H1 (cell line): ENCODE results near the gene ROBO2. TPM values are rescaled to one million over a fixed set of nuclear protein-coding genes. Genes with fewer than 3 reads are reported as not detected.

ENCODE experiments used
- CTCF ChIA-PET: fragments of 300-600 bp; sonication (Branson Sonifier 250); formaldehyde crosslinking; loops from one replicate; lab custom pipeline; 2021; ENCODE audit not compliant: partially characterized antibody; lab: Charles Lee
- POLR2A ChIA-PET: fragments of 300-600 bp; sonication (Branson Sonifier 250); formaldehyde crosslinking; loops from one replicate; lab custom pipeline; 2021; ENCODE audit warnings: inconsistent platforms; ENCODE audit not compliant: partially characterized antibody; lab: Charles Lee
- DNase-seq, 2 experiments: peaks; one replicate each; pipeline versions ENCODE4 v3.0.0 to v3.0.0-alpha.2; 2010 to 2022; ENCODE audit warnings: low spot score in 2 of 2, low read depth in 1 of 2, mixed read lengths in 1 of 2
- FAIRE-seq: peaks from 2 replicates; lab custom pipeline; 2011; peaks lifted over from hg19 to GRCh38; lab: Jason Lieb, UNC
- H2AFZ ChIP-seq: 2 replicates; pipeline ENCODE4 v1.8.1; 2012; ENCODE audit warnings: low read length, inconsistent platforms
- H2AK5ac ChIP-seq: 2 replicates; pipeline ENCODE4 v1.6.1; 2013; ENCODE audit warnings: low read depth, low read length
- H2BK120ac ChIP-seq: replicated peaks from 2 replicates; pipeline ENCODE3; 2013; ENCODE audit warnings: low read depth, low read length, inconsistent platforms
- H2BK12ac ChIP-seq: 2 replicates; pipeline ENCODE4 v1.6.1; 2013; ENCODE audit warnings: low read depth, low read length
- H2BK15ac ChIP-seq: 2 replicates; pipeline ENCODE4 v1.6.1; 2013; ENCODE audit warnings: low read length
- H2BK20ac ChIP-seq: 2 replicates; pipeline ENCODE4 v1.6.1; 2013; ENCODE audit warnings: low read length
- H2BK5ac ChIP-seq: 2 replicates; pipeline ENCODE4 v1.6.1; 2013; ENCODE audit warnings: low read depth, low read length
- H3K14ac ChIP-seq: 2 replicates; pipeline ENCODE4 v1.6.1; 2013; ENCODE audit warnings: inconsistent platforms; ENCODE audit not compliant: insufficient read length
- H3K18ac ChIP-seq: 2 replicates; pipeline ENCODE4 v1.6.1; 2013; ENCODE audit warnings: low read length; ENCODE audit errors: extremely low read depth
- H3K23ac ChIP-seq: 2 replicates; pipeline ENCODE4 v1.6.1; 2013; ENCODE audit warnings: inconsistent platforms; ENCODE audit not compliant: insufficient read length
- H3K23me2 ChIP-seq: 2 replicates; pipeline ENCODE4 v1.6.1; 2013; ENCODE audit warnings: low read depth, low read length
- H3K27ac ChIP-seq: 2 replicates; pipeline ENCODE4 v1.6.1; 2011; ENCODE audit warnings: low read depth, low read length, inconsistent platforms
- H3K27me3 ChIP-seq, 4 experiments: replicated peaks in 1 of 4; 1 replicate in 1 of 4; 2 replicates in 3 of 4; pipeline versions ENCODE4 v1.6.1 to v1.8.1; 2011 to 2013; ENCODE audit warnings: low read length in 3 of 4, mild to moderate bottlenecking in 3 of 4, inconsistent platforms in 2 of 4, mixed read lengths in 2 of 4, moderate library complexity in 1 of 4; ENCODE audit not compliant: control insufficient read depth in 3 of 4, insufficient read depth in 3 of 4; ENCODE audit errors: extremely low read depth in 1 of 4
- H3K36me3 ChIP-seq, 4 experiments: 2 replicates each; pipeline versions ENCODE4 v1.6.1 to v1.8.1; 2011 to 2013; ENCODE audit warnings: mild to moderate bottlenecking in 4 of 4, low read length in 3 of 4, moderate library complexity in 2 of 4, control low read depth in 1 of 4, inconsistent platforms in 1 of 4; ENCODE audit not compliant: insufficient read depth in 4 of 4, control insufficient read depth in 2 of 4
- H3K4ac ChIP-seq: replicated peaks from 2 replicates; pipeline ENCODE3; 2013; ENCODE audit warnings: low read length, low read depth, mixed read lengths, inconsistent platforms; ENCODE audit not compliant: insufficient read length
- H3K4me1 ChIP-seq, 4 experiments: replicated peaks in 1 of 4; 1 replicate in 1 of 4; 2 replicates in 3 of 4; pipeline versions ENCODE4 v1.6.1 to v1.8.1; 2011 to 2013; ENCODE audit warnings: low read length in 3 of 4, inconsistent platforms in 2 of 4, mixed read lengths in 1 of 4; ENCODE audit not compliant: insufficient read depth in 4 of 4, control insufficient read depth in 3 of 4
- H3K4me2 ChIP-seq, 2 experiments: 2 replicates each; pipeline versions ENCODE4 v1.6.1 to v1.8.1; 2011 to 2013; ENCODE audit warnings: low read depth in 2 of 2, low read length in 2 of 2, control low read depth in 1 of 2, inconsistent platforms in 1 of 2, mild to moderate bottlenecking in 1 of 2; ENCODE audit not compliant: insufficient read depth in 1 of 2
- H3K4me3 ChIP-seq, 4 experiments: fragments of 200-600, 300-600 bp in 1 of 4; sonication (generic), shearing (Covaris generic), sonication (Bioruptor Twin) in 1 of 4; 2 replicates each; pipeline versions ENCODE4 v1.5.1 to v1.8.1; 2011 to 2016; ENCODE audit warnings: low read length in 4 of 4, low read depth in 3 of 4, control low read depth in 2 of 4, inconsistent platforms in 2 of 4, mild to moderate bottlenecking in 2 of 4, mixed read lengths in 1 of 4, moderate library complexity in 1 of 4; ENCODE audit not compliant: insufficient read depth in 2 of 4; ENCODE audit errors: extremely low read depth in 1 of 4
- H3K56ac ChIP-seq: replicated peaks from 2 replicates; pipeline ENCODE3; 2013; ENCODE audit warnings: low read depth, mild to moderate bottlenecking, mixed read lengths, low read length, inconsistent platforms; ENCODE audit not compliant: insufficient read length
- H3K79me1 ChIP-seq: 2 replicates; pipeline ENCODE4 v1.6.1; 2013; ENCODE audit warnings: low read depth, low read length, control low read depth
- H3K79me2 ChIP-seq, 2 experiments: 2 replicates each; pipeline versions ENCODE4 v1.6.1 to v1.8.1; 2012 to 2013; ENCODE audit warnings: low read length in 2 of 2, mild to moderate bottlenecking in 2 of 2, inconsistent platforms in 1 of 2; ENCODE audit not compliant: insufficient read depth in 2 of 2, control insufficient read depth in 1 of 2
- H3K9ac ChIP-seq, 4 experiments: replicated peaks in 1 of 4; 1 replicate in 1 of 4; 2 replicates in 3 of 4; pipeline versions ENCODE4 v1.6.1 to v1.8.1; 2011 to 2013; ENCODE audit warnings: low read depth in 3 of 4, low read length in 3 of 4, control low read depth in 2 of 4, mild to moderate bottlenecking in 2 of 4, moderate library complexity in 2 of 4, inconsistent platforms in 1 of 4; ENCODE audit errors: extremely low read depth in 1 of 4
- H3K9me3 ChIP-seq, 2 experiments: 2 replicates each; pipeline versions ENCODE4 v1.6.1 to v1.8.1; 2012 to 2013; ENCODE audit warnings: mild to moderate bottlenecking in 2 of 2, moderate library complexity in 2 of 2, control low read depth in 1 of 2, inconsistent platforms in 1 of 2, low read depth in 1 of 2, low read length in 1 of 2, mixed read lengths in 1 of 2; ENCODE audit not compliant: insufficient read depth in 2 of 2
- H4K20me1 ChIP-seq, 2 experiments: replicated peaks in 1 of 2; 2 replicates each; pipeline versions ENCODE3 to v1.8.1; 2011 to 2013; ENCODE audit warnings: inconsistent platforms in 2 of 2, low read length in 2 of 2, mild to moderate bottlenecking in 1 of 2; ENCODE audit not compliant: insufficient read depth in 2 of 2, control insufficient read depth in 1 of 2
- H4K5ac ChIP-seq: 2 replicates; pipeline ENCODE4 v1.6.1; 2013; ENCODE audit warnings: low read length, low read depth, mixed read lengths, inconsistent platforms; ENCODE audit not compliant: insufficient read length
- H4K8ac ChIP-seq: 2 replicates; pipeline ENCODE4 v1.8.0; 2013; ENCODE audit warnings: mild to moderate bottlenecking, moderate library complexity, low read length, inconsistent platforms; ENCODE audit not compliant: insufficient read depth; ENCODE audit errors: extremely low read depth
- H4K91ac ChIP-seq: replicated peaks from 2 replicates; pipeline ENCODE3; 2013; ENCODE audit warnings: low read length, mixed read lengths, inconsistent platforms; ENCODE audit not compliant: insufficient read length
- KDM1A ChIP-seq: fragments of 200-600, 300-600 bp; sonication (generic); IDR thresholded peaks from 2 replicates; pipeline ENCODE4 v1.7.1; 2016; ENCODE audit warnings: mild to moderate bottlenecking, low read length, borderline replicate concordance
- POLR2AphosphoS5 ChIP-seq: IDR thresholded peaks from 2 replicates; pipeline ENCODE4 v1.6.1; 2011; ENCODE audit warnings: low read depth, low read length
- WGBS, 2 experiments: shearing (Covaris generic) in 1 of 2; methylation state at CpG; one replicate each; pipeline versions ENCODE4 v1.1.6 to v1.1.7; 2013 to 2015; ENCODE audit warnings: low lambda C conversion rate in 2 of 2, mixed read lengths in 2 of 2, inconsistent platforms in 1 of 2, low coverage in 1 of 2, missing lambda C conversion rate in 1 of 2; ENCODE audit not compliant: insufficient replicate concordance in 2 of 2, insufficient coverage in 1 of 2, insufficient read length in 1 of 2; ENCODE audit errors: extremely low coverage in 1 of 2, missing lambda C conversion rate in 1 of 2; 5-methylcytosine and 5-hydroxymethylcytosine counted together
- polyA plus RNA-seq, 7 experiments: library from polyadenylated mRNA; depleted of rRNA in 3 of 7; stranded (reverse) in 5 of 7; unstranded in 2 of 7; fragments of >200 nt in 5 of 7; fragments of 200-250 nt in 2 of 7; gene quantifications; 1 replicate in 5 of 7; 2 replicates in 1 of 7; 4 replicates in 1 of 7; pipeline versions ENCODE4 v1.2.1 to v1.2.3, GENCODE V29; 2011 to 2013; ENCODE audit warnings: missing spikeins in 2 of 7, mixed read lengths in 2 of 7
- total RNA-seq: library from RNA; stranded (reverse); fragmentation: NEBNext Ultra II Directional; extraction: Animal tissue kit (Norgen Biotek cat#: 25700); gene quantifications from 2 replicates; pipeline ENCODE4 v1.2.1, GENCODE V29; 2021

Gene ROBO2
- total and polyA plus RNA-seq, 2 of the 8 experiments (the other 6 are each of a cell fraction or from before 2014, with no cell fraction given) = 1.5 to 2.9 TPM

GRCh38 chr3:77086408-77086807 lies 46.5 kb downstream of the ROBO2 start:
- no peak for FAIRE-seq
- Histone ChIP-seq H3K79me1 (no peaks in the 10 kb centered on the region), H3K27ac (no peak overlapping the region), H3K9ac (no peak overlapping the region), H3K4me3 (no peak overlapping the region), H3K4ac (no peak overlapping the region), H2BK12ac (no peak overlapping the region), H3K23me2 (no peaks in the 10 kb centered on the region), H2AK5ac (no peak overlapping the region), H3K56ac (no peak overlapping the region), H3K9me3 (no peaks in the 10 kb centered on the region), H4K8ac (no peak overlapping the region), H3K4me2 (no peak overlapping the region), H3K14ac (no peak overlapping the region), H2AFZ (no peak overlapping the region), H2BK5ac (no peak overlapping the region), H3K23ac (no peak overlapping the region), H2BK15ac (no peak overlapping the region), H3K27me3 (no peaks in the 10 kb centered on the region), H2BK20ac (no peak overlapping the region), H2BK120ac (no peak overlapping the region), H3K18ac (no peak overlapping the region), H3K36me3 (no peaks in the 10 kb centered on the region), H3K79me2 (no peaks in the 10 kb centered on the region), H4K91ac (no peak overlapping the region), H4K20me1 (no peaks in the 10 kb centered on the region), H4K5ac (no peak overlapping the region), H3K4me1 (no peaks in the 10 kb centered on the region)
- TF ChIP-seq KDM1A (no peak), POLR2AphosphoS5 (no peak)
- ChIA-PET POLR2A (no interaction called here), CTCF (no interaction called here)
- WGBS, 2 experiments = 88% methylated on average over 6 of the region's 6 CpGs; no CpG with 5 or more reads in 1 of the 2 experiments
- no peak for DNase-seq
